OCI-M2 (cell line): Measurements from ENCODE around the gene KLC1.

Experiments used
- DNase-seq: peaks from one replicate; lab custom pipeline; 2025; ENCODE audit not compliant: unreplicated experiment; lab: John Stamatoyannopoulos, UW

Gene KLC1

DNA sequence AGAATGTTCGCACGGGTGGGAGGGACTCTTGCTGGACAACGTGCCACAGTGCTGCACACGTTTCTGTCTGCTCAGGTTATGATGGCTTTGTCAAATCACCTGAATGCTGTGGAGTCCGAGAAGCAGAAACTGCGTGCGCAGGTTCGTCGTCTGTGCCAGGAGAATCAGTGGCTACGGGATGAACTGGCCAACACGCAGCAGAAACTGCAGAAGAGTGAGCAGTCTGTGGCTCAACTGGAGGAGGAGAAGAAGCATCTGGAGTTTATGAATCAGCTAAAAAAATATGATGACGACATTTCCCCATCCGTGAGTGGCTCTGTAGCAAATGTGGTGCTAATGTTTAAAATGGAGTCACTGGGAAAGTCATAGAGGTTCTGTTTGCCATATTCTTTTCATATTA lies 28.5 kb downstream of the KLC1 start:
- DNase-seq, result no peak

- no peak for DNase-seq
These were observed 30.6 kb downstream of the KLC1 start for GRCh38 chr14:103659631-103660030.

- no peak for DNase-seq
These were observed 33.0 kb downstream of the KLC1 start for GRCh38 chr14:103662029-103662428.

DNA sequence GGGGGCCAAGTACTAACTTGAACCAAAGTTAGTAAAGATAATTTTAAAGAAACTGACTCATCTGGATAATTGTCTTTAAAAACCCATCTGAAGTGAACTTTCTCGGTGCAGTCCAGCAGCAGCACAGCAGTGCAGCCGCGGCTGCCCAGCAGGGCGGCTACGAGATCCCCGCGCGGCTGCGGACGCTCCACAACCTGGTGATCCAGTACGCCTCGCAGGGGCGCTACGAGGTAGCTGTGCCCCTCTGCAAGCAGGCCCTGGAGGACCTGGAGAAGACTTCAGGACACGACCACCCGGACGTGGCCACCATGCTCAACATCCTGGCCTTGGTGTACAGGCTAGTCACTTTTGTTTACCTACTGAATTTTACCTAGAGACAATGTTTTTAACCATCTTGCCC lies 33.6 kb downstream of the KLC1 start:
- DNase-seq, result no peak

GRCh38 chr14:103663506-103663905 lies 34.5 kb downstream of the KLC1 start:
- no peak for DNase-seq

- no peak for DNase-seq
These were observed 38.7 kb downstream of the KLC1 start for GRCh38 chr14:103667671-103668070.

DNA sequence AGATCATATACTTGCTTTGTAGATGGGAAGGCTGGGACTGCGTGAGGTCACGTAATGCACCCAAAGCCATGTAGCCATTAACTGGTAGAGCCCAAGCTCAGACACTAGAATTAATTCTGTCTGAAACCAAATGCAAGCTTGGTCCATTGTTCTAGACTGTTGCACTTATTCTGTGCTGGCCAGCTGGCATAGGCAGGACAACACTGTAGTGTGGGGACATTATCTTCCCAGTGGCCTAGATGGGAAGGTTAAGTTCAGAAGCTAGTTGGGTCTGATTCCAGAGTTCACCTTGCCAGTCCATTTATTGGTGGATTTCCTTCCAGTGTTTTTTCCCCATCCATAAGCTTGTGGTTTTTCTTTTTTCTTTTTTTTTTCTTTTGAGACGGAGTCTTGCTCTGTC lies 39.1 kb downstream of the KLC1 start:
- no peak for DNase-seq

- no peak for DNase-seq
These were observed 40.4 kb downstream of the KLC1 start for GRCh38 chr14:103669370-103669769.

DNA sequence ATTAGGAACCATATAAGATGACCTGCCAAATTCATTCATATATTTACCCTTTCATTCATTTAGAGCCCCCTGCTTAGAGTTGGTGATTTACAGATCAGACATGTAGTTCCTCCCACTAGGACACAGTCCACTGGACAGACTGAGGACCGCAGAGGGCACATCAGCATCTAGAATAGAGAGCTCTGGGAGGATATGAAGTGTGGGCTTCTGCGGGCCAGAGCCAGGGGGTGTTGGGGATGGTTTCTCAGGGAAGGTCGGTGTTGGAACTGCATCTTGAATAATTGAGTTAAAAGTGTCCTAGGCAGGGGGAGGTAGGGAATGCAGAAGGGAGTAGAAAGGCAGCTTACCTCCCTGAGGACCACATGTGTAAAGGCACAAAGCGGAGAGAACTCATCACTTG lies 42.9 kb downstream of the KLC1 start:
- no peak for DNase-seq

- no peak for DNase-seq
These were observed 46.9 kb downstream of the KLC1 start for GRCh38 chr14:103675957-103676356.

- DNase-seq, result no peak
These were observed 48.1 kb downstream of the KLC1 start for GRCh38 chr14:103676881-103677675.

DNA sequence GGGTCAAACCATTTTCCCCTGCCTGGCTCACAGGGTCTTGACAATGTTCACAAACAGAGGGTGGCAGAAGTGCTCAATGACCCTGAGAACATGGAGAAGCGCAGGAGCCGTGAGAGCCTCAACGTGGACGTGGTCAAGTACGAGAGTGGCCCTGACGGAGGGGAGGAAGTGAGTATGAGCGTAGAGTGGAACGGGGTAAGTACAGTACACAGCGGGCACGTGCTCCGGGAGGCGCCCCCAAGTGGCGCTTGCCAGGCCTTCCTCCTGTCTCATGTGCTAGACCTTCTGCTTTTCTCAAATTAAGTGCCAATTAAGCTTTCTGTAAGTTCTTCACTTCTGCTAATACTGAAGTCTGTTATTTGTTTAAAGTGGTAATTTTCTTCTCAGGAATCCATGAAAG lies 50.3 kb downstream of the KLC1 start:
- DNase-seq, result no peak

DNA sequence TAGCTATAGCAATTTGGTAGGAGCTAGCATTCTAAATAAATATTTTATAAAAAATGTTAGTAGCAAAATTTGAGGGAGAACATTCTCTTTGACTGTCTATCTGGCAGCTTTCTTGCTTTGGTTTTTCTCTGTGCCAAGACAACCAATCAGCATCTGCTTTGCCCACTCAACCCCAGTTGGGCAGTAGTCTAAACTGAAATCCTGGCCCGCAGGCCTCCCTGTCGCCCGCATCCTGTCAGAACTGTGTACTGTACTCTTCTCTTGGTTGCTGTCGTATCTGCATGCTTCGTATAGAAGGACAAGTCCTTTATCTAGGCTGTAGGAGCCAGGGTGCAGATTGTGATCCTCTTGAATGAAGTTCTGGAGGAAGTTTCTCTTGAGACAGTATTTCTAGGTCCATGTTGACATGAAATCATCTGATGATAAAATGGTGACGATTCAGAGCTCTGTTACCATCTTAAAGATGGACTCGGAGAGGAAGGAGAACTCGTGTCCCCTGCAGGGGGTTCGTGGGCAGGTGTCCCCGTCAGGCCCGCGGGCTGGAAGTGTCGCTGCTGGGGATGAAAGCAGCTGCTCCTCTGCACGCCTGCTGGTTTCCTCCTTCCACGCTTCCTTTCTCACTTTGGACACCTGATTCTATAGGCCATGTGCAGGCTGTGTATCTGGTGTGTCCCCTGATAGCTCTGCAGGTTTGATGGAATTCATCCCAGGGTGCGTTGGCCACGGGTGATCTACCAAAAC lies 51.6 kb downstream of the KLC1 start:
- DNase-seq, result no peak

DNA sequence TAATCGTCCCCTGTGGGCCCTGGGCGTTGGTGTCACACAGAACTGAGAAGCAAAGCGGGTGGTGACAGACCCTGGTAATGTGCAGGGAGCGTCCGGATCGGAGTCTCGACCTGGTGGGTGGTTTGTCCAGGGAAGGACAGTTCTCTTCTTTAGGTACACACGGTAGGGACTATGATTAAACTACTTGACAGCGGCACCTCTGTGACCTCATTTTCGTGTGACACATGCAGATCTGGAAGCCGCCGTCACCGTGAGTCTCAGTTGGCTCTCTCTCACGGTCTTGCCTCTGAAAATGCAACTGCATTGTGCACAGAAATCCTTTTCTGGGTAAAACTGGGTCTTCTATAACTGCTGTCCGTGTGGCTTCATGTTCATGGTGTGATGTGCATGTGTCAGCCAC lies 54.1 kb downstream of the KLC1 start:
- DNase-seq, result no peak

DNA sequence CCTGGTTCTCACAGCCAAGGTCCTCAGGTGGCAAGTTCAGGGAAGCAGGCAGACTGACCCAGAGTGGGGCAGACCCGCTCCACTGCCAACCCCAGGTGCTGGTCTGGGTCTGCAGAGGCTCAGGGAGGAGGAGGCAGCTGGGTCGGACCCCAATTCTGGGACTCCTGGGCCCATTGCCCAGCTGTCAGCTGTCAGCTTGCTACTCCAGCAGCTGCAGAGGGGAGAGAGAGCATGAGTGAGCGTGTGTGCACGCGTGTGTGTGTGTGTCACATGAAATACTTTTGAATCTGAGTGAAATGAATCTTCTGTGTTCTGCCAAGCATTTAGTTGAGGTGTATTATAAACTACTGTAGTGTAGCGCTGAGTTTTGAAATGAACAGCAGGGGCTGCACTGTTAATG lies 55.5 kb downstream of the KLC1 start:
- DNase-seq, result no peak

- DNase-seq, result no peak
These were observed 55.9 kb downstream of the KLC1 start for GRCh38 chr14:103684871-103685270.

DNA sequence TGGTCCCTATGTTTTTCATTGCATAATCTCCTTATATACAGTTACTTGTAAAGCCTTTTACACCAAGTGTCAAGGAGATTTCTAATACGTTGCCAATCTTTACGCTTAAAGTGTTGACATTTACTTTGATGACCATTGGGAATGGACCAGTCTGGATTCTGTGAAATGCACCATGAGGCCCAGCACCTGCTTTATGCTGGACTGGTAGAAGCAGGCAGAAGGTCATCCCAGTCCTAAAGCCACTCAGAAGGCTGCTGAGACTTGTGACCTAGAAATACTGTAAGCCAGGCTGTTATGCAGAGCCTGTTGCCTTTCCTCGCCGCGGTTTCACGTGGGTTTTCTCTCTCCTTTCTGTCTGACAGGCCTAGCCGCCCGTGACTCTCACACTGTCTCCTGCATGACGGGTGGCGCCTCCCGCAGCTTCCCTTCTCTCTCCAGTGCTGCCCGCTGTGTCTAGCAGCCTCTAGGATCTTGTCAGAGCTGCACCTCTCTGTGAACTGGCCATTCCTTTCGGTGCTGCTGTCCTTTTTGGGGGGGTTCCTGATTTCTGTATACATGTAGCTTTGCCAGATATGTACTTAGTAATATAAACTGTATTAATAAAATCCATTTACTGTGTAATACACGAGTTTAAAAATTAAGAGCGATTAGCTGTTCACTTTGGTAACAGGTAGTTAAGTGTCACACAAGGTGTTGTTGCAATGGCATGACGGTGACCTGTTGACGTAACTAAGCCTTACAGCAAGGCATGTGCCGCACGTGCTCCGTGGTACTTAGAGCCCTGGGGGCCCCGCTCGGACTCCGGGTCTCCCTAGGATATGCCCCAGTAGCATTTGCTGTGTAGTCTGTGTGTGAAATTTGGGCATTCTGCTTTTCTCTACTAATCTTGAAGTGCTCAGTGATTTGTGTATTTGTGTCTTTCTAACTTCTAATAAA lies 56.5 kb downstream of the KLC1 start:
- DNase-seq, result no peak

DNA sequence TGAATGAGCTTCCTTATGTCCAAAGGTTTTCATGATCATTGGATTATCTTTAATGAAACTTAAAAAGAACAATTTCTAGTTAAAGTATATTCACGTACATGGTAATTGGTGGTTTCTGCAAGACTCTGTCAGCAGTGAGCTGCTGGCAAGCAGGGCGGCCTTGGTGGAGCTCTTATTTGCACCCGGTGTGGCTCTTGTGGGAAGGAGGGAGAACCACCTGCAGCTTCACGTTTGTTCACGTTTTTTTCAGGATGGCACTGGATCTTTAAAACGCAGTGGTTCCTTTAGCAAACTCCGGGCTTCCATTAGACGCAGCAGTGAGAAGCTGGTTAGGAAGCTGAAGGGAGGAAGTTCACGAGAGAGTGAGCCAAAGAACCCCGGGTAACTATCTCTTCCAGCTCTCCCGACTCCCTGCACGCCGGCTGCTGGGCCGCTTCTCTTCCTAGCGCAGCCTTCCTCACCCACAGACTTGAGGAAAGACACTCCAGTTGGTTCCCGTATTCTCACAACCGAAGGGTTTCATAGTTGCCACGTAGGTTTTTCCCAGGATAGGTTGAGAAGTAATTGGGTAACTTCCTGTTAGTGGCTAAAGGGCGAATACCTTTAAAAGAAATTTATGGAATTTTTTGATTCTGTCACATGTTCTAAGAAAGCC lies 57.9 kb downstream of the KLC1 start:
- DNase-seq, result no peak

- DNase-seq, result no peak
These were observed 58.7 kb downstream of the KLC1 start for GRCh38 chr14:103687712-103688111.

DNA sequence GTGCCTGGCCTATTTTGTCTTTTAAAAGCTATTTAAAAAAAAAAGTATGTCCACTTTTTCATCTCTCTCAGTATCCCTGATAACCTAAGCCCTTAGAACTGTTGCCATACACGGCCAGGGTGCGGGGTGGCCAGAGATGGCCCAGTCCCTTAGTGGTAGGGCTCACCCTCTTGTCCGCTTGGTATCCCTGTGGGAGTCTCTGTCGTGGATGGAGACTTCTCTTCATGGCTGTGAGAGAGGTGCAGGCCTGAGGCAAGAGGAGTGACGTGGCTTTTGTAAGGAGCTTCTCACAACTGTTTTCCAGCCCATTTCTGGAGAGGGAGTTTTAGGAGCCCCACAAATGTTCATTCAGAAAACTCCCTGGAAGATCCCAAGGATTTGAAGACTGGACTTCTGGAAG lies 59.4 kb downstream of the KLC1 start:
- no peak for DNase-seq
